ENCODE data around the gene RBAK. TPM values are rescaled to one million over a fixed set of nuclear protein-coding genes. Genes with fewer than 3 reads are reported as not detected.
"Not testable (repeated sequence)": the region's sequence is repeated elsewhere in the genome, so short reads cannot be mapped to it uniquely, and the experiment has no call there.

Gene RBAK
- total RNA-seq, 4 donors from 2014 or later = 9.6 to 16.9 (median 12.3) TPM

- H3K36me3 ChIP-seq = peaks cover 35 to 80% of the 10 kb centered on the region in 2 donors
- TF ChIP-seq, protein P1, sequence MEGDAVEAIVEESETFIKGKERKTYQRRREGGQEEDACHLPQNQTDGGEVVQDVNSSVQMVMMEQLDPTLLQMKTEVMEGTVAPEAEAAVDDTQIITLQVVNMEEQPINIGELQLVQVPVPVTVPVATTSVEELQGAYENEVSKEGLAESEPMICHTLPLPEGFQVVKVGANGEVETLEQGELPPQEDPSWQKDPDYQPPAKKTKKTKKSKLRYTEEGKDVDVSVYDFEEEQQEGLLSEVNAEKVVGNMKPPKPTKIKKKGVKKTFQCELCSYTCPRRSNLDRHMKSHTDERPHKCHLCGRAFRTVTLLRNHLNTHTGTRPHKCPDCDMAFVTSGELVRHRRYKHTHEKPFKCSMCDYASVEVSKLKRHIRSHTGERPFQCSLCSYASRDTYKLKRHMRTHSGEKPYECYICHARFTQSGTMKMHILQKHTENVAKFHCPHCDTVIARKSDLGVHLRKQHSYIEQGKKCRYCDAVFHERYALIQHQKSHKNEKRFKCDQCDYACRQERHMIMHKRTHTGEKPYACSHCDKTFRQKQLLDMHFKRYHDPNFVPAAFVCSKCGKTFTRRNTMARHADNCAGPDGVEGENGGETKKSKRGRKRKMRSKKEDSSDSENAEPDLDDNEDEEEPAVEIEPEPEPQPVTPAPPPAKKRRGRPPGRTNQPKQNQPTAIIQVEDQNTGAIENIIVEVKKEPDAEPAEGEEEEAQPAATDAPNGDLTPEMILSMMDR (IDR thresholded peaks at IDR 0.05) = no peak
- TF ChIP-seq POLR2AphosphoS5 (IDR thresholded peaks at IDR 0.05) (no peak), EP300 (IDR thresholded peaks at IDR 0.05) (no peak), POLR2A (IDR thresholded peaks at IDR 0.05) (no peak)
- H3K9me3 ChIP-seq = peaks cover 10 to 96% (median 10%) of the 10 kb centered on the region in 3 donors
- 89 to 100% methylated on average over 2 of the region's 2 CpGs for WGBS, 2 donors (ENCODE audit: low coverage in 1 of 2)
- no peaks in the 10 kb centered on the region for H3K27me3 ChIP-seq
- no peak for ATAC-seq
- no peaks in the 10 kb centered on the region for H3K4me1 ChIP-seq
- no peak overlapping the region for H3K4me3 ChIP-seq
- no peak overlapping the region for H3K27ac ChIP-seq
Measured at GRCh38 chr7:5063698-5064097, 18.0 kb downstream of the RBAK start.

GRCh38 chr7:5064391-5065106 is 18.9 kb downstream of the RBAK start:
- Histone ChIP-seq H3K27me3 (no peaks in the 10 kb centered on the region), H3K36me3 (peaks cover 28 to 73% of the 10 kb centered on the region in 2 donors), H3K27ac (no peak overlapping the region), H3K9me3 (peaks cover 10 to 100% (median 10%) of the 10 kb centered on the region in 3 donors), H3K4me1 (no peaks in the 10 kb centered on the region), H3K4me3 (no peak overlapping the region)
- TF ChIP-seq EP300 (IDR thresholded peaks at IDR 0.05) (no peak), POLR2AphosphoS5 (IDR thresholded peaks at IDR 0.05) (no peak), POLR2A (IDR thresholded peaks at IDR 0.05) (no peak)
- TF ChIP-seq, protein P1 (IDR thresholded peaks at IDR 0.05) = no peak
- ATAC-seq = no peak
- WGBS, 2 donors (ENCODE audit: low coverage in 1 of 2) = 79 to 98% methylated on average over 10 to 12 of the region's 12 CpGs

DNA sequence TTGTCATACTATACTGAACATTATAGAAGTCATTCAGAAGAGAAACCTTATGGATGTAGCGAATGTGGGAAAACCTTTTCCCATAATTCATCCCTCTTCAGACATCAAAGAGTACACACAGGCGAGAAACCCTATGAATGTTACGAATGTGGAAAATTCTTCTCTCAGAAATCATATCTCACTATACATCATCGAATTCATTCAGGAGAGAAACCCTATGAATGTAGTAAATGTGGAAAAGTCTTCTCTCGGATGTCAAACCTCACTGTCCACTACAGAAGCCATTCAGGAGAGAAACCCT is 19.4 kb downstream of the RBAK start:
- Histone ChIP-seq H3K9me3 (peaks cover 10 to 100% (median 10%) of the 10 kb centered on the region in 3 donors), H3K27me3 (no peaks in the 10 kb centered on the region), H3K4me1 (no peaks in the 10 kb centered on the region), H3K4me3 (no peak overlapping the region), H3K27ac (no peak overlapping the region), H3K36me3 (peaks cover 24 to 69% of the 10 kb centered on the region in 2 donors)
- 92 to 100% methylated on average over 5 of the region's 5 CpGs for WGBS, 2 donors (ENCODE audit: low coverage in 1 of 2)
- TF ChIP-seq EP300 (IDR thresholded peaks at IDR 0.05) (no peak), POLR2AphosphoS5 (IDR thresholded peaks at IDR 0.05) (no peak), POLR2A (IDR thresholded peaks at IDR 0.05) (no peak)
- TF ChIP-seq, protein P1 (IDR thresholded peaks at IDR 0.05) = no peak
- no peak for ATAC-seq

- no peak overlapping the region for H3K4me3 ChIP-seq
- H3K27ac ChIP-seq = no peak overlapping the region
- H3K4me1 ChIP-seq = peaks cover 0 to 13% (median 0%) of the 10 kb centered on the region in 3 donors
- WGBS, 2 donors (ENCODE audit: low coverage in 1 of 2) = 92 to 93% methylated on average over 4 of the region's 4 CpGs
- ATAC-seq = no peak
- peaks cover 10 to 87% (median 10%) of the 10 kb centered on the region in 3 donors for H3K9me3 ChIP-seq
- H3K36me3 ChIP-seq = peaks cover 11 to 41% of the 10 kb centered on the region in 2 donors
- H3K27me3 ChIP-seq = peaks cover 20% of the 10 kb centered on the region
- TF ChIP-seq, protein P1 (IDR thresholded peaks at IDR 0.05) = no peak
- TF ChIP-seq POLR2A (IDR thresholded peaks at IDR 0.05) (no peak), EP300 (IDR thresholded peaks at IDR 0.05) (no peak), POLR2AphosphoS5 (IDR thresholded peaks at IDR 0.05) (no peak)
Measured at GRCh38 chr7:5068521-5068920, 22.9 kb downstream of the RBAK start.

DNA sequence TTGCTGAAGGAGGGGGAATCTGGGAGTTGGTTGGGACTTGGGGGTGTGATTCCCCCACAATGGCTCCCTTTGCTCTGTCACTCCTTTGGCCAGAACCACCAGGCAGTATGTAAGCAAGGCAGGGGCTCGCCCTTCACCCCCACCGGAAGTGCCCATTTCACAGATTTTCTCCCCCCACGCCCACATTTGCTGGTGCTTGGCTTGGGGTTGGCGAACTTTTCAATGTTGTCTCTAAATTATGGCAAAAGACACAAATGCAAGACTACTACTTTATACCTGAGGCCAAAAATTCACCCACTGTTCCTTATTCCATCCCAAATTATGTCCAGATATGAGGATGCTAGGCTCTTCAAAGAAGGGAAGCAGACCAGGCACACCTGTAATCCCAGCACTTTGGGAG is 24.5 kb downstream of the RBAK start:
- ATAC-seq = no peak
- Histone ChIP-seq H3K4me1 (peaks cover 0 to 13% (median 0%) of the 10 kb centered on the region in 3 donors), H3K9me3 (peaks cover 0 to 70% (median 3%) of the 10 kb centered on the region in 3 donors), H3K36me3 (peaks cover 0 to 24% of the 10 kb centered on the region in 2 donors), H3K4me3 (no peak overlapping the region), H3K27me3 (peaks cover 37% of the 10 kb centered on the region), H3K27ac (no peak overlapping the region)
- TF ChIP-seq POLR2AphosphoS5 (IDR thresholded peaks at IDR 0.05) = no peak
- no peak for TF ChIP-seq POLR2A (IDR thresholded peaks at IDR 0.05)
- TF ChIP-seq, protein P1 (IDR thresholded peaks at IDR 0.05) = no peak
- no peak for TF ChIP-seq EP300 (IDR thresholded peaks at IDR 0.05)
- WGBS, 2 donors (ENCODE audit: low coverage in 1 of 2) = 96 to 97% methylated on average over 4 of the region's 4 CpGs

DNA sequence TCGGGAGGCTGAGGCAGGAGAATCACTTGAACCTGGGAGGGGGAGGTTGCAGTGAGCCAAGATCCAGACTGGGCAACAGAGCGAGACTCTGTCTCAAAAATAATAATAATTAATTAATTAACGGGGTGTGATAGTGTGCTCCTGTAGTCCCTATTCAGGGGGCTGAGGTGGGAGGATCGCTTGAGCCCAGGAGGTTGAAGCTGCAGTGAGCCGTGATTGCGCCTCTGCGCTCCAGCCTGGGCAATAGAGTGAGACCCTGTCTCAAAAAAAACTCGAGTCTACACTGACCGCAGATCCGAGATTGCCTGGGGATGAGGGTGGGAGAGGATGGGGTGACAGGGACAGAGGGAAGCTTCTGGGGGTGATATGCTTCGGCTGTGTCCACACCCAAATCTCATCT is 29.5 kb downstream of the RBAK start:
- ATAC-seq, H3K27ac ChIP-seq, H3K36me3 ChIP-seq, H3K4me3 ChIP-seq: not testable (repeated sequence)
- WGBS, 2 donors (ENCODE audit: low coverage in 1 of 2) = 73 to 87% methylated on average over 8 to 11 of the region's 11 CpGs
- H3K9me3 ChIP-seq = peaks cover 0 to 20% (median 0%) of the 10 kb centered on the region in 3 donors
- H3K27me3 ChIP-seq = peaks cover 58% of the 10 kb centered on the region
- peaks cover 0 to 13% (median 0%) of the 10 kb centered on the region in 3 donors for H3K4me1 ChIP-seq

All from gastroesophageal sphincter (tissue), 4 donors.